Mucosa of stomach (tissue), 1 donor: ENCODE results near the gene UNC79.
"Not testable (repeated sequence)": the region's sequence is repeated elsewhere in the genome, so short reads cannot be mapped to it uniquely, and the experiment has no call there.

Experiments used
- H3K27me3 ChIP-seq: one replicate; pipeline ENCODE4 v1.7.0; 2013; ENCODE audit warnings: mild to moderate bottlenecking, low read length; ENCODE audit not compliant: control insufficient read depth, insufficient read depth
- H3K36me3 ChIP-seq: one replicate; pipeline ENCODE4 v1.7.0; 2013; ENCODE audit warnings: low read length; ENCODE audit not compliant: control insufficient read depth, insufficient read depth
- H3K4me1 ChIP-seq: one replicate; pipeline ENCODE4 v1.7.0; 2013; ENCODE audit warnings: mild to moderate bottlenecking, low read length; ENCODE audit not compliant: control insufficient read depth, insufficient read depth
- H3K4me3 ChIP-seq: one replicate; pipeline ENCODE4 v1.7.0; 2013; ENCODE audit warnings: low read length
- H3K9ac ChIP-seq: one replicate; pipeline ENCODE4 v1.7.0; 2013; ENCODE audit warnings: mild to moderate bottlenecking, low read length, moderate library complexity
- H3K9me3 ChIP-seq: one replicate; pipeline ENCODE4 v1.7.0; 2013; ENCODE audit warnings: mild to moderate bottlenecking, low read length, moderate library complexity; ENCODE audit not compliant: control insufficient read depth
- donor health status: Pancreatic carcinoma.

UNC79 gene

DNA sequence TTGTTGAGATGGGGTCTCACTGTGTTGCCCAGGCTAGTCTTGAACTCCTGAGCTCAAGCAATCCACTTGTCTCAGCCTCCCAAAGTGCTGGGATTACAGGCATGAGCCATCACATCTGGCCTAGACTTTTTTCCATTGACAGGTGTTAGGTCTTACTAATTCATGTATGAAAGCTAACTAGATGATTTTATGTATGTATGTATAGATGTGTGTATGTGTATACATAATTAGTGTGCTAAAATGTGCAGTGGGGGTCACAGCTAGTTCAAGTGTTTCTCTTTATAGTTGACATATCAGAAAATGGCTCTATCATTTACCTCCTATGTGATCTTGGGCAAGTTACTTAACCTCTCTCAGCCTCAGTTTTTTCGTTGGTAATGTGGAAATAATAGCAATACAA lies 23.5 kb downstream of the UNC79 start:
- Histone ChIP-seq H3K9me3 (no peaks in the 10 kb centered on the region), H3K36me3 (no peaks in the 10 kb centered on the region), H3K27me3 (no peaks in the 10 kb centered on the region), H3K4me1 (no peaks in the 10 kb centered on the region), H3K4me3 (no peak overlapping the region), H3K9ac (no peak overlapping the region)

DNA sequence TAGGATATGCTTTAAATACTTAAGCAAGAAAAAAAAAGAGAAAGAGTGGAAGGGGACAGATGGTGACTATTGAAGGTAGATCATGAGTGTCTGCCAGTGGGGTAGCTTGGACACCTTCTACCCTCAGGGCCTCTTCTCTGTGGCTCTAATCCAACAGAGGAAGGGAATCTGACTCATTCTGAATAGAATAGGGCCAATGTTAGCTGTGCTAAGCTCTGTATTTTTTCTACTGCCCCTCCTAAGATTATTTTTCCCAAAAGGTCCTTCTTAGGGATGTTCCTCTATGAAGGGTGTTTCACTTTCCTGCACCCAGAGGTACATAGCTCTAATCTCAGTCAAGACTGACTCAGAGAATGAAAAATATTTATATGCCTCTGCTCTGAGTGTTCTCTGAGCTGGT lies 25.6 kb downstream of the UNC79 start:
- Histone ChIP-seq H3K4me1 (no peaks in the 10 kb centered on the region), H3K36me3 (no peaks in the 10 kb centered on the region), H3K27me3 (no peaks in the 10 kb centered on the region), H3K9ac (no peak overlapping the region), H3K4me3 (no peak overlapping the region), H3K9me3 (no peaks in the 10 kb centered on the region)

DNA sequence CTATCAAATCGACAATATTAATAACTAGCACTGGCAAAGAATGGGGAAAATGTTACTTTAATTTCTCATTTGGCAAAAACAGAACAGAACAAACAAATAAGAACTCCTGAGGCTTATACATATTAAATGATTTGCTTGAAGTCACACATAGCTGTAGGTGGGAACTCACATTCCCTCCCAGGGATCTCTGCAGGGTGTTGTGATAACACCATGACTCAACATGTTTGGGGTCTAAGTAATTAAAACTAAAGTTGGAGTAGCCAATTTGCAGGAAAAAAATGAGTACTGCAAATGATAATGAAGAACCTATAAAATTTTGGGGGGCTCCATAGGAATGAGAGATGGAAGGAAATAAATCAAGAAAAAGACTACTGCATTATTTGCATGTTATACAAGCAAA lies 27.5 kb downstream of the UNC79 start:
- Histone ChIP-seq H3K27me3 (no peaks in the 10 kb centered on the region), H3K9me3 (no peaks in the 10 kb centered on the region), H3K4me3 (no peak overlapping the region), H3K4me1 (no peaks in the 10 kb centered on the region), H3K36me3 (no peaks in the 10 kb centered on the region), H3K9ac (no peak overlapping the region)

DNA sequence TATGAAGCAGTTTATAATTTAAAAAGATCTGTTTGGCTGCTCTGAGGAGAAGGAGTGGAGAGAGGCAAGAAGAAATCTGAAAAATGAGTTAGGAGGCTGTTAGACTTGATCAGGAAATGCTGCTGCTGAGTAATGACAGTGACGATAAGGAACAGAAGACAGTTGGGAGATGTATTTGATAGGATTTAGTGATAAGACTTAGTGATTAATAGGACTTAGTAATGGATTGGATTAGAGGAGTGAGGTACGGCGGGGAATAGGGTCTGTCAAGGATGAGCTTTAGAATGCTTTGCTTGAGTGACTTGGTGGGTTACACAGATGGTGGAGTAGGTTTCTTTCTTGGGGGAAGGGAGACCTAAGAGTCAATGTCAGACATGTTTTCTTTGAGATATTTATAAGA lies 31.7 kb downstream of the UNC79 start:
- H3K4me1 ChIP-seq = no peaks in the 10 kb centered on the region
- no peaks in the 10 kb centered on the region for H3K27me3 ChIP-seq
- no peak overlapping the region for H3K9ac ChIP-seq
- H3K4me3 ChIP-seq = no peak overlapping the region
- H3K9me3 ChIP-seq = no peaks in the 10 kb centered on the region
- H3K36me3 ChIP-seq = no peaks in the 10 kb centered on the region

DNA sequence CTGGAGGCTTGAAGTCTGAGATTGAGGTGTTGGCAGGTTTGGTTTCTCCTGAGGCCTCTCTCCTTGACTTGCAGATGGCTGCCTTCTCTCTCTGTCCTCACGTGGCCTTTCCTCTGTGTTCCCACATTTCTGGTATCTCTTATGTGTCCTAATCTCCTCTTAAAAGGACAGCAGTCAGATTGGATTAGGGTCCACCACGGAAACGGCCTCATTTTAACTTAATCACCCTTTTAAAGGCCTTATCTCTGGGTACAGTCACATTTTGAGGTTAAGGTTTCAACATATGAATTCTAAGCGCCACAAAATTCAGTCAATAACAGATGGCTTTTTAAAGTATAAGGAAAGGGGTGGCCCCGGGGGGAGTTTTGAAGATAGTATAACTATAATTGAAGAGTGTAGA lies 33.5 kb downstream of the UNC79 start:
- no peaks in the 10 kb centered on the region for H3K9me3 ChIP-seq
- H3K36me3 ChIP-seq = no peaks in the 10 kb centered on the region
- no peaks in the 10 kb centered on the region for H3K27me3 ChIP-seq
- no peak overlapping the region for H3K9ac ChIP-seq
- no peak overlapping the region for H3K4me3 ChIP-seq
- H3K4me1 ChIP-seq = no peaks in the 10 kb centered on the region

- no peak overlapping the region for H3K4me3 ChIP-seq
- H3K27me3 ChIP-seq = no peaks in the 10 kb centered on the region
- no peaks in the 10 kb centered on the region for H3K36me3 ChIP-seq
- H3K9me3 ChIP-seq = no peaks in the 10 kb centered on the region
- H3K9ac ChIP-seq = no peak overlapping the region
- no peaks in the 10 kb centered on the region for H3K4me1 ChIP-seq
These were observed 44.7 kb downstream of the UNC79 start for GRCh38 chr14:93475471-93475870.

DNA sequence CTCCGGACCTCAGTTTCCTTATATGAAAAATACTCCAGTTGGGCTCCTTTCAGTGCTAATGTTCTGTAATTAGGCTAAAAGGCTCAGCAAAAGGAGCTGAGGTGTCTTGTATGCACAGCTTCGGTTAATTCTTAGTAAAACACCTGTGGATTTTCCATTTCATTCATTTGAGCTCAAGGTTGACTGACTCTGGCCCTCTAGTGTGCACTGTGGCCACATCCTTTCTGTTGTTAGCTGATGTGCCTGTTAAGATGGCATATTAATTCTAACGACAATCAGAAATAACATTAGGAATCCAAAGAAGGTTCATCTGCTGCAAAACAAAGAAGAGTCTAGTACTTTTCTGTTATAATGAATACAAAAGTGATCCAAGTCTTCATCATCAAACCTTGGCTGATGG lies 45.6 kb downstream of the UNC79 start:
- H3K9ac ChIP-seq = no peak overlapping the region
- no peaks in the 10 kb centered on the region for H3K4me1 ChIP-seq
- no peaks in the 10 kb centered on the region for H3K27me3 ChIP-seq
- H3K9me3 ChIP-seq = no peaks in the 10 kb centered on the region
- H3K36me3 ChIP-seq = no peaks in the 10 kb centered on the region
- H3K4me3 ChIP-seq = no peak overlapping the region

DNA sequence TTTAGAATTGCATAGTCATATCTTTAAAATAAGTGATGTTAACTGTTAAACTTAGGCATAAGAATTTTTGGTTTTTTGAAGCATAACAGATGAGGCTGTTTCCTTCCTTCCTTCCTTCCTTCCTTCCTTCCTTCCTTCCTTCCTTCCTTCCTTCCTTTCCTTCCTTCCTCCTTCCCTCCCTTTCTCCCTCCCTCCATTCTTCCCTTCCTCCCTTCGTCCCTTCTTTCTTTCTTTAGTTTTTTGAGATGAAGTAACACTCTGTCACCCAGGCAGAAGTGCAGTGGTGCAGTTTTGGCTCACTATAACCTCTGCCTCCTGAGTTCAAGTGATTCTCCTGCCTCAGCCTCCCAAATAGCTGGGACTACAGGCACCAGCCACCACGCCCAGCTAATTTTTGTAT lies 48.3 kb downstream of the UNC79 start:
- H3K4me3 ChIP-seq, H3K9ac ChIP-seq, H3K4me1 ChIP-seq, H3K27me3 ChIP-seq, H3K36me3 ChIP-seq, H3K9me3 ChIP-seq: not testable (repeated sequence)

- Histone ChIP-seq H3K27me3 (no peaks in the 10 kb centered on the region), H3K4me3 (no peak overlapping the region), H3K9me3 (no peaks in the 10 kb centered on the region), H3K9ac (no peak overlapping the region), H3K36me3 (no peaks in the 10 kb centered on the region), H3K4me1 (no peaks in the 10 kb centered on the region)
These were observed 50.1 kb downstream of the UNC79 start for GRCh38 chr14:93480867-93481266.

- Histone ChIP-seq H3K4me3 (no peak overlapping the region), H3K9ac (no peak overlapping the region), H3K9me3 (no peaks in the 10 kb centered on the region), H3K4me1 (no peaks in the 10 kb centered on the region), H3K36me3 (no peaks in the 10 kb centered on the region), H3K27me3 (no peaks in the 10 kb centered on the region)
These were observed 51.0 kb downstream of the UNC79 start for GRCh38 chr14:93481758-93482157.

- H3K4me3 ChIP-seq = no peak overlapping the region
- H3K27me3 ChIP-seq = no peaks in the 10 kb centered on the region
- no peaks in the 10 kb centered on the region for H3K36me3 ChIP-seq
- H3K9me3 ChIP-seq = no peaks in the 10 kb centered on the region
- H3K9ac ChIP-seq = no peak overlapping the region
- H3K4me1 ChIP-seq = no peaks in the 10 kb centered on the region
These were observed 59.3 kb downstream of the UNC79 start for GRCh38 chr14:93490001-93490400.

DNA sequence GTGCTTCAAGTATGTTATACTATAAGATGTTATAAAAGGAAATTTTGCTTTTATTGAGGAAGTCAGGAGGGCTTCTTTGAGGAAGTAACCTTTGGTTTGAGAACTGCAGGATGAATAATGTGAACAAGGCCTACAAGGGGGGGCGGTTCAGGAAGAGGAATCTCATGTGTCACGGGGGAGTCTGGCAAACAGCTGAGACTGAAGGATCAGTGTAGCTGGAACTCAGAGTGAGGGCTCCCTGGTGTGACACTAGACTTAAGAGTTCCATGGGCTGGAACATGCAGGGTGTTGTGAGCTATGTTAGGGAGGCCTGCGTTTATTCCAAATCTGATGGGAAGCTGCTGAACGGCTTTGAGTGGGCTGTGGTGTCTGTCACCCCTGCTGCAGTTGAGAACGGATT lies 62.3 kb downstream of the UNC79 start:
- Histone ChIP-seq H3K4me1 (no peaks in the 10 kb centered on the region), H3K9ac (no peak overlapping the region), H3K36me3 (no peaks in the 10 kb centered on the region), H3K27me3 (no peaks in the 10 kb centered on the region), H3K9me3 (no peaks in the 10 kb centered on the region), H3K4me3 (no peak overlapping the region)

DNA sequence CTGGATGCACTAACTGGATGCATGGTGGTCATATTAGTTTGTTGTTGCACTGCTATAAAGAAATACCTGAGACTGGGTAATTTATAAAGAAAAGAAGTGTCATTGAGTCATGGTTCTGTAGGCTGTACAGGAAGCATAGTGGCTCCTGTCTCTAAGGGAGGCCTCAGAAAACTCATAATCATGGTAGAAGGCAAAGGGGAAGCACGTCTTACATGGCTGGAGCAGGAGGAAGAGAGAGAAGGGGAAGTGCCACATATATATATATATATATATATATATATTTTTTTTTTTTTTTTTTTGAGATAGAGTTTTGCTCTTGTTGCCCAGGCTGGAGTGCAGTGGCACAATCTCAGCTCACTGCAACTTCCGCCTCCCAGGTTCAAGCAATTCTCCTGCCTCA lies 62.9 kb downstream of the UNC79 start:
- not testable (repeated sequence) for H3K9ac ChIP-seq, H3K4me1 ChIP-seq, H3K36me3 ChIP-seq, H3K27me3 ChIP-seq, H3K9me3 ChIP-seq, H3K4me3 ChIP-seq
